GM19467 (cell line): ENCODE data around the gene CCDC127.

ENCODE experiments used
- ATAC-seq: cut with Tn5 transposase; IDR thresholded peaks from one replicate; pipeline ENCODE4 v1.9.1; 2021; ENCODE audit warnings: mild to moderate bottlenecking, moderate library complexity; ENCODE audit not compliant: unreplicated experiment

CCDC127 gene

DNA sequence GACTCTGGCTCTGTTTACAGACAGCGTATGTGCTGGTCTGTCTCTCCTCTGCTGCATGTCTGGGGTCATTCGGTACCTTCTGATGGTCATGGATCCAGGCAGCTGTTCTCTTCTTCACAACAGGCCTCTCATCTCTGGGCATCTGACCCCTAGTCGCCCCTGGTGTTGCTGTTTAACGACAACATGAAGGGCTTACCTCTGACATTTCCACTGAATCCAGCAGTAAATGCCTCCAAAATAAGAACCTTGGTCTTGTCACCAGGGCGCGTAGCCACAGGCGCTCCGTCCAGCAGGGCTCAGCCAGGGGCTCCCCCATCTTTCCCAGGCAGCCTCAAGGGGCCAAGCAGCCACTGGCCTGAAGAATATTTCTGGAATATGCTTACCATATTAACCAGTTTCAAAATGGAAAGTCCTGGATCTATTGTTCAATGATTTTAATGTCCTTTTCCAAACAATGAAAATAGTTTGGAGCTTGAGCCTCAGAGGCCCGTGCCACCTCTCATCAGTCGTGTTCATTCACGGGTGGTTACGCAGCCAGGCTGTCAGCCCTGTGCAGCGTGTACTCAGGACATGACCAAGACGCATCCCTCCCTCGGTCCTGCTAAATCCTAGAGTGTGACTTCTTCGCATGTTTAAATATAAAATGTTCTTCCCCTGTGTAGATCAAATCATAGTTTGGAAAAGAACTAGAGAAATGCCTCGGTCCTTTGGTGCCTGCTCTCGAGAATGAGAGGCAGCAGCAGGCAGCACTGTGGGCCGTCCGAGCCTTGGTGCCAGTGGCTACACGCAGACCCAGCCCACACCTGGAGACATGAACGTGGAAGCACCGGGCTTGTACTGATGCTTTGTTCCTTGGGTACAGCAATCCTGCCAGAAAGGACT lies 56.8 kb downstream of the CCDC127 start:
- no peak for ATAC-seq

DNA sequence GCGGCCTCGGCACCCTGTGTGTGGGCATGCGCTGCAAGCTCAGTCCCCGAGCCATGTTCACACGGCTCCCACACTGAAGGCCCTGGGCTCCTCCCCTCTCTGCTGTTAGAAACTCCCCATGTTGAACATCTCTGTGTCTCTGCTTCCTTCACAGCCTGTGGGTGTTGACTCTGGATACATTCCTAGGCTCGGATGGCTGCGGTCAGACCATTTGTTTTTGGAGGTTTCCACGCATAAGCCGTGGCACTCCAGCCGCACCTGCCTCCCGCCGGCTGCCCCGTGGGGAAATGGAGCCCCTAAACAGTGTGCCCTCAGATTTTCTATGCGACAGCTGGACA lies 57.8 kb downstream of the CCDC127 start:
- no peak for ATAC-seq

DNA sequence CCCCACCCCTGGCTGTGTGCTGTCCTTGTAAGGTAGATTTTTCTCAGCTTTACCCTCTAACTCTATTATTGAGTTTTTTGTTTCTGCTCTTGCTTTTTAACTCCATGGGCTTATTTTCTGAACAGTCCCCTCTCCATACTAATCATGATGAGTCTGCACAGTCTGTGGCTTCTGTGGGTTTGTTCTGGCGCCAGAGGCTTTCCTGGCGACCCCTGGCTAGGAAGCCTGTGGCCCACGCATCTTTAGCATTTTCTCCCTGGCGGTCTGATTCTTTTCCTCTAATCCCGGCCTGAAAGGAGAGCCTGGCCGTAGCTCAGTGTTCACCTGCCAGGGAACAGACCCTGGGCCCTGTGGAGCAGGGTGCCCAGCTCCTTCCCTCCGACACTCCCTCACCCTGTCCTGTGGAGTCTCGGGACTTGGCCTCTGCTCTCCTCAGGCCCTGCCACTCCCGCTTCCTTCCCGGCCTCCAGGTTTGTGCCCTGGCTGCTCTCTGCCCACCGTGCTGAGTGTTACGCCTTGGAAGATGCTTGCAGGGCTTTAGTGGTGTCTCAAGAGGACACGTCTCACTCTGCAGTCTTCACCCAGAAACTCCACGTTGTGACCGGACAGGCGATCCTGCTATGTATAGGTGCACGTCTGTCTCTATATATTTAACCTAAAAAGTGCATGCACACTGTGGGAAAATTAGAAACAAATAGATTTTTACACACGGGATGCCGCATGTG lies 58.3 kb downstream of the CCDC127 start:
- no peak for ATAC-seq

DNA sequence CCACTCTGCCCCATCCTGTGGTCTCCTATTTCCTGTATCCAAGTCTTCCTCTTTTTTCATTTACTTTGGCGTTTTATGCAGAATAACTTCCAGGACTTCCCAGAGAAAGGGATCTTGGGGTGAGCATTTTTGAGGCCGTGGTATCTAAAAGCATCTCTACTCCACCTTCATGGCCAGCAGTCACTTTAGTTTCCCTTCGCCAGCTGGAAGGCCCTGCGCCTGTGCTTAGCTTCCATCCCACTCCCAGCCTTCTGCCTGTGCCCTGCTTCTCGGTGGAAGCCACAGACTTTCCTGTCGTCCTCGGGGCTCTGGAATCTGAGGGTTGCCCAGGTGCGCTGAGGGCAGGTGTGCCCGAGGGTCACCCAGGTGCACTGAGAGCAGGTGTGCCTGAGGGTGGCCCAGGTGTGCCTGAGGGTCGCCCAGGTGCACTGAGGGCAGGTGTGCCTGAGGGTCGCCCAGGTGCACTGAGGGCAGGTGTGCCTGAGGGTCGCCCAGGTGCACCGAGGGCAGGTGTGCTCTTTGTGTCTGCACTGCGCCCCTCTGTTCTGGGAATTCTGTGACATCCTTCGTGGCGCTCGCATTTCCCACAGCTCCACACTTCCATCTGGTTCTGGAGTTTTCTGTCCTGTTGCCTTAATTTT lies 59.0 kb downstream of the CCDC127 start:
- no peak for ATAC-seq

DNA sequence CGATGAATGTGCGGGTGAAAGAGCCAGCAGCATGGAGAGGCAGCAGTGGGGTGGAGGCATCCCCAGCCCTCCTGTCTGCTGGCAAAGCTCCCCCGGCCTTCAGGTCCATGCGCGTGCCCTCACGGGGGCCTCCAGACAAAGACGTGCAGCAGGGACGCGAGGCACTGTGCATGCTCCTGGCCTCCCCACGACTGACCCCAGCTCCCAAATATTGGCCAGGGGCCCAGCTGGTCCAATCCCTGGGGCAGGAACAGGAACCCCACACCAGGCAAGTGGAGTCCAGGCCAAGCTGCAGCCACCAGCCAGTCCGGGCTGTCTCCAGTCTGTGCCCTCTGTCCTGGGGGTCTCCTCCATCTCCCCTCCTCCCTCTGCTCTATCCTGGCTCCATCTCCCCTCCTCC lies 60.2 kb downstream of the CCDC127 start:
- no peak for ATAC-seq

DNA sequence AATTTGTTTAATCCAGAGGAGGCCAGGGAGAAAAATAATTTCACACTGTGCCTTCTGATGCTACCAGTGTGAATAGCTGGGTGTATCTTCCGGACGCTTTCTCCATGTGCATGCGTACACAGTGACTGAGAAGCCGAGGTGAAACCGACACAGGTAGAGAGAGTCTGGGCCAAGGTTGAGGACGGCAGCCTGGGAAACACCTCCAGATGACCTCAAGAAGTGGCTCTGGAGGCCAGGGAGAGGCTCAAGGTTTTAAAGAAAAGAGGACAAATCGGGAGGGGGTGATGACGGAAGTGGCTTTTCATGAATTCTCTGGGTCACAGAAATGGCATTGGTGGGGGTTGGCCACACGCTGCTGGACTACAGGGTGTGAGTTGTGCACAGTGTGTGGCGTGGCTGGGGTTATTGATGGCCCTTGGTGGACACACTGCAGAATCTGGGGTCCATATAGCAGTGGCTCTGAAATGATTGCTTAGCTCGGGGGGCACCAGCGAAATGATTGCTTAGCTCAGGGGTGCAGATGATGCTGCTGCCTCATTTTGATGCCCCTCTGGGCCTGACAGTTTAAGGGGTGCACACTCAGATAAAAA lies 60.7 kb downstream of the CCDC127 start:
- ATAC-seq: no peak

DNA sequence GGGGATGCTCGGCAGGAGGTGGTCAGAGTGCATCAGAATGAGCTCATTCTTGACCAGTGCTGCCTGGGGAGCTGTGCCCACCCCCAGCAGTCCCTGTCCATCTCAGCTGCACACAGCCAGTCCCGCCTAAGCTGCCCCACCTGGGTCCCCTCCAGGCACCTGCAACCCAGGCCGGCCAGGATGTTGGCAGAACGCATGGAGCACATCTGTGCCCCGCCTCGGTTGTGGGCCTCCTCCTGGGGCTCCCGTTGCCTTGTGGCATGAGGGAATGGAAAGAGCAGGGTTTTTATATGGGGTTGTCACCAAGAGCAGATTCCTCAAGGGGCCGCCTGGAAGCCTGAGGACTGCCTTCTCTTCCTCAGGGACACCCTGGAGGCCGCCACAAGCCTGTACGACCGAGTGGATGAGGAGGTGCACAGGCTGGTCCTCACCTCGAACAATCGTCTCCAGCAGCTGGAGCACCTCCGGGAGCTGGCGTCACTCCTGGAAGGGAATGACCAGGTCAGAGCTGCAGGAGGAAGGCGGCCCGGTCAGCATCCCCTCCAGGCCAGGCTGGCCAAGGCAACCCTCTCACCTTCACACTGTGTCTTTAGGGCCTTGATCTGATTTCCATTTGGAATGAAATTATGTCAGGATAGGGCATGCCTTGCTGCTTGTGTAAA lies 61.4 kb downstream of the CCDC127 start:
- ATAC-seq: no peak

DNA sequence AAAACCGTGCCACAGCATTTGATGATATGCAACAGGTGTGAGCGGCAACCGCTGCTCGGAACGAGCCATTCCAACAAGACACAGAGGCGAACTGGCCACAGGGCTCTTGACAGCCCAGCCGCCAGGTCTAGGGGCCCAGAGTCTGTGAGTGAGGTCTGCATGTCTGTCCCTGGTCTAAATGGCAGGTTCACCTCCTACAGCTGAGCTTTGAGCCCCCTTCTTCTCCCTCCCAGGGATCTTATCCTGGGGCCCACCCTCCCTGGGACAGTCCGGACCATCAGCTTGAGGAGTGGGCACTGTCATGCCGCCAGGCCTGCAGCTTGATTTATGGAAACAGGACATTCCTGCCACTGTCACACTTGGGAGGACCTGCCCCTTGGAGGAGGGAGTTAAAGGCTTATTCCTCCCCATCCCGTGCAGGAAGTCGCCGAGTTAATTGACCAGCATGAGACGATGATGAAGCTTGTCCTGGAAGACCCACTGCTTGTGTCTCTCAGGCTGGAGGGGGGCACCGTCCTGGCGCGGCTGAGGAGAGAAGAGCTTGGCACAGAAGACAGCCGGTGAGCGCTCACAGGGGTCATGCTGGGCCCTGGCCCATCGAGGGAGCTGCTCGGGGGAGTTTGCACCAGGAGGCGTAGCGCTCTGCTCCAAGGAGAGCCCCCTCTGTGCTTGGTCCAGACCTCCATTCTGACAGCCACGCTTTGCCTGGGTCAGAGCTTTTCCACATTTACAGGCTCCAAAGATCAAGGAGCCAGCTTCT lies 62.1 kb downstream of the CCDC127 start:
- no peak for ATAC-seq

DNA sequence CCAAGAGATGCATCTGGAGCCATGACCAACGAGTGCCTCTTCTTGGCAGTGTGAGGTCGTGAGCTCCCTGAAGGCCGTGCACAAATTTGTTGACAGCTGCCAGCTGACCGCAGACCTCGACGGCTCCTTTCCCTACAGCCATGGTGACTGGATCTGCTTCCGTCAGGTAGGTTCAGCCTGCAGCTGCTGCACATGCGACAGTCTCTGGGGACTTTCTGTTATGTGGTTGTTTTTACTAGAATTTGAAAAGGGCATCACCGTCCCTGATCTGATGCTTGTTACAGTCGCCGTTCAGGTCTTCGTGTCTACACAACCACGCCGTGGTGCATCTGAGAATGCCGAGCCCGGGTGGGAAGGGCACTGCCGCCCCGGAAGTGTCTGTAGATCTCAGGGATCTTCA lies 63.1 kb downstream of the CCDC127 start:
- no peak for ATAC-seq

DNA sequence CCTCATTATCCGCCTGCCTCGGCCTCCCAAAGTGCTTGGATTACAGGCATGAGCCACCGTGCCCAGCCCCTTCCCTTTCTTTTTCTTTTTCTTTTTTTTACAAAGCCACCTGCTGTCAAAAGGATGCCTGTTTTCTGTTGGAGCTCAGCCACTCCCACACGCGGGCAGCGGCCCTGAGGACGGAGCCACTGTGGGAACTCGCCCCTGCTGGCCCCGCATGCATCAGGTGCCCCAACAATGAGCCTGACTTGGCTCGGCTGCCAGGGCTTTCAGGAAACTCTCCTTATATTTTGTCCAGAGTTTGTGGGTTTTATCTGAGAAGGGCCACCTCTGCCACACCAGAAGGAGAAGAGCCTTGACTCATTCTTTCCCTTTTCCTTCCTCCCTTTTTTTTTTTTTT lies 63.7 kb downstream of the CCDC127 start:
- ATAC-seq: no peak

DNA sequence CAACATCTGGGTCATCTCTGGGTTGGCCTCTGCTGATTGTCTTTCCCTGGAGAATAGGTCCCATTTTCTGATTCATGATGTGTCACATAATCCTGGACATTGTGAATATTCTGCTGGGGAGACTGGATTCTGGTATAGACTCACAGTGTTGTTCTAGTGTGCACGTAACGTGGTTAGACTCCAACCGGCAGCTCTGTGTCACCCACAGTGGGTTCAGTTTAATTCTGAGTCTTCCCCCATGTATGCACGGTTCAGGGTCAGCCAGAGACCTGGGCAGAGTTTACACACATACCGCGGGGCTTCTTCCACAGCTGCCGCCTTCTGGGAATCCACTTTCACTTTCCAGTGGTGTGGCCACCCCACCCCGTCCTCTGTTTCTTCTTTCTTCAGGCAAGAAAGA lies 64.7 kb downstream of the CCDC127 start:
- ATAC-seq: no peak

DNA sequence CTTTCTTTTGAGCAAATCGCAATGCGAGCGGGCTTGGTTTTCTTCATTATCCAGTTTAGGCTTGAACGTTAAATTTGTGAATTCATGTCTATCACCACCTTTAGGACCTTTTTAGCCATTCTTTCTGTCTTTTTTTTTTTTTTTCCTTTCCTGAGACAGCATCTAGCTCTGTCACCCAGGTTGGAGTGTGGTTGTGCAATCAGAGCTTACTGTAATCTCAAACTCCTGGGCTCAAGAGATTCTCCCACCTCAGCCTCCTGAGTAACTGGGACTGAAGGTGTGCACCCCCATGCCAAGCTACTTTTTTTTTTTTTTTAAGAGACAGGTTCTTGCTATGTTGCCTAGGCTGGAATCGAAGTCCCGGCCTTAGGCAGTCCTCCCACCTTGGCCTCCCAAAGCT lies 65.9 kb downstream of the CCDC127 start:
- ATAC-seq: no peak

DNA sequence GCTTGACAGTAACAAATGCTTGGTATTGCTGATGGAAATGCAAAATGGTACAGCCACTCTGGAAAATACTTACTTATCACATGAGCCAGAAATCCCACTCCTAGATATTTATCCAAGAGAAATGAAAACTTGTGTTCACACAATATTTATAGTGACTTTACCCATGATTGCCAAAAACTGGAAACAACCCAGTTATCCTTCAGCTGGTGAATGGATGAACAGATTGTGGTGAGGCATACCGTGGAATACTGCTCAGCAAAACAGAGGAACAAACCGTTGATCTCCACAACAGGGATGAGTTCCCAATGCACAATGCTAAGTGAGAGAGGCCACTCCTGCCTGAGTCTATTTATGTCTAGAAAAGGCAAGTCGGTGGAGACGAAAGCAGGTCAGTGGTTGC lies 67.2 kb downstream of the CCDC127 start:
- no peak for ATAC-seq

DNA sequence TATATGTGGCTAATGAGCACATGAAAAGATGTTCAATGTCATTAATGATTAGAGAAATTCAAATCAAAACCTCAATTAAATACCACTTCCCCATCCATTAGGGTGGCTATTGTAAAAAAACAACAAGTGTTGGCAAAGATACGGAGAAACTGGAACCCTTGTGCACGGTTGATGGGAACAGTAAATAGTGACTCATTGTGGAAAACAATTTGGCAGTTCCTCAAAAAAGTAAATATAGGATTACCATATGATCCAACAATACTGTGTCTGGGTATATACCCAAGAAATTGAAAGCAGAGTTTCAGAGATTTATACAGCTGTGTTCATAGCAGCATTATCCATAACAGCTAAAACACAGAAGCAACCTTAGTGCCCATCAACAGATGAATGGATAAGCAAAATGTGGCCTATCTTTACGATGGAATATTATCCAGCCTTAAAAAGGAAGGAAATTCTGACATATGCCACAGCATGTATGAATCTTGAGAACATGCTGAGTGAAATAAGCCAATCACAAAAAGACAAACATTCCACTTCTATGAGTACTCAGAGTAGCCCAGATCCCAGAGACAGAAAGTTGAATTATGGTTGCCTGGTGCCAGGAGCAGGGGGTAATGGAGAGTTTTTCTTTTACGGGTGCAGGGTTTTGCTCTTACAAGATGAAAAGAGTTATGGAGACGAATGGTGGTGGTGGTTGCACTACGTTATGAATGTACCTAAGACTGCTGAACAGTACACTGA lies 68.0 kb downstream of the CCDC127 start:
- no peak for ATAC-seq

DNA sequence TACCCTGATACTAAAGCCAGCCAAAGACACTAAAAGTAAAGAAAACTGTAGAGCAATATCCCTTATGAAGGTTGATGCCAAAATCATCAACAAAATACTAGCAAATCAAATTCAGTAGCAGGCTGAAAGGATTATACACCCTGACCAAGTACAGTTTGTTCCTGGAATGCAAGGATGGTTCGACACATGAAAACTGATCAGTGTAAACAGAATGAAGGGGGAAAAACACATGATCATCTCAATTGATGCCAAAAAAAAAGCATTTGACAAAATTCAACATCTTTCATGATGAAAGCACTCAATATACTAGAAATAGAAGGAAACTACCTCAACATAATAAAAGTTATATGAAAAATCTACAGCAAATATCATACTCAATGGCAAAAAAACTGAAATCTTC lies 70.2 kb downstream of the CCDC127 start:
- ATAC-seq: no peak
